Activated CD8-positive, alpha-beta memory T cell treated with anti-CD3 and anti-CD28 coated beads, Interleukin-2, amount 50 U/mL, for 24 hours (primary cell): ENCODE results near the gene PLD4.
"Not testable (repeated sequence)": the region's sequence is repeated elsewhere in the genome, so short reads cannot be mapped to it uniquely, and the experiment has no call there.

Experiments used
- DNase-seq: peaks from one replicate; pipeline ENCODE4 v3.0.0-alpha.2; 2020; ENCODE audit errors: extremely low read depth

PLD4 gene

DNA sequence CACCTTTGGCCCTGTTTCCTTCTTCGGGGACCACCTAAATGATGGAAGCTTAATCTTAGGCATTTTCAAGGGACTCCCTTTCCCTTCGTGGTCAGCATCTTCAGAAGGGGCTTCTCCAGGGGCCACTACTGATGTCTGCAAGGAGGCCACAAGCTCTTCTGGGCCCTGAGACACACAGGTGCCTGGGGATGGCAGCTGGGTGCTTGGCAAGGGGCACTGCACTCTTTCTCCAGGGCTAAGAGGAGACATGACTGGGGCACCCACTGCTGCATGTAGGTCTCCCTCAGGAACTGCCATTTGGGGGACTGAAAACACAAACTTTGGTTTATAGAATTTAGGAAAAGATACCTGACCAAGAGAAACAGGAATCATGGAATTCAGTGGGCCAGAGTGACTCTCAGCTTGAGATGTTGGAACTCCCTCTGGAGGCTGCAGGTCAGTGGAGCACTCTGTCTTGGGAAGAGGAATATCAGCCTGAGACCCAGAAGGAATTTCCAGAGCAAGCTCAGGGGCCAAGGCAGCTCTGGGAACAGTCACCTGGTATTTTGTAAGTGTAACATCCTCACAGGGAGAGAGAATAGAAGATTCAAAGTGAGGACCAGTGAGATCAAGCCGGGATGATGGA lies 16.0 kb downstream of the PLD4 start:
- no peak for DNase-seq

DNA sequence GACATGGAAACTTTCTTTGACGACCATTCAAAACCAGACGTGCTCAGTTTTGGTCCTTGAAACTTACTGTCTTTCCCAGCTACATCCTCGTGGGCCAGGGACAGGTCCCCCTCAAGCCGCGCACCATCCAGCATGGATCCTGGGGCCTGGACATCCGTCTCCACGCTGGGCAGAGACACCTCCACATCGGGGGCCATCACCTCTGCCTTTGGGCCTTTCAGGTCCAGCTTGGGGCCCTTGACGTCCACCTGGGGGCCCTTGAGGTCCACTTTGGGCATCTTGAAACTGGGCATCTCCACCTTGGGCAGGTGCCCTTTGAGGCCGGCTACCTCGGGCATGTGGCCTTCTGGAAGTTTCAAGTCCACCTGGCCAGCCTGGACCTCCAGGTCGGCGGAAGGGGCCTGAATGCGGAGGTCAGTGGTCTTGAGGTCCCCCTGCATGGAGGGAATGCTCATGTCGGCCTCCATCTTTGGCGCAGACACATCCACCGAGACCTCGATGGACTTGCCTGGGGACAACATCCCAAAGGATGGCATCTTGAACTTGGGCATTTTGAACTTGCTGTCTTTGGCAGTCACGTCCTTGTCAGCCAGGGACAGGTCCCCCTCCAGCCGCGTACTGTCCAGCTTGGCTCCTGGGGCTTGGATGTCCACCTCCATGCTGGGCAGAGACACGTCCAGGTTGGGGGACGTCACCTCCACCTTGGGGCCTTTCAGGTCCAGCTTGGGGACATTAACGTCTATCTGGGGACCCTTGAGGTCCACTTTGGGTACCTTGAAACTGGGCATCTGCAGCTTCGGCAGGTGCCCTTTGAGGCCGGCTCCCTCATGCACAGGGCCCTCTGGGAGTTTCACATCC lies 17.1 kb downstream of the PLD4 start:
- DNase-seq = no peak

DNA sequence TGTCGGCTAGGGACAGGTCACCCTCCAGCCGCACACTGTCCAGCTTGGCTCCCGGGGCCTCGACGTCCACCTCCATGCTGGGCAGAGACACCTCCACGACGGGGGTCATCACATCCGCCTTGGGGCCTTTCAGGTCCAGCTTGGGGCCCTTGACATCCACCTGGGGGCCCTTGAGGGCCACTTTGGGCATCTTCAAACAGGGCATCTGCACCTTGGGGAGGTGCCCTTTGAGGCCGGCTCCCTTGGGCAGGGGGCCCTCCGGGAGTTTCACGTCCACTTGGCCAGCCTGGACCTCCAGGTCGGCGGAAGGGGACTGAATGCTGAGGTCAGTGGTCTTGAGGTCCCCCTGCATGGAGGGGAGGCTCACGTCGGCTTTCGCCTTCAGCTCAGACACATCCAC lies 17.9 kb downstream of the PLD4 start:
- no peak for DNase-seq

DNA sequence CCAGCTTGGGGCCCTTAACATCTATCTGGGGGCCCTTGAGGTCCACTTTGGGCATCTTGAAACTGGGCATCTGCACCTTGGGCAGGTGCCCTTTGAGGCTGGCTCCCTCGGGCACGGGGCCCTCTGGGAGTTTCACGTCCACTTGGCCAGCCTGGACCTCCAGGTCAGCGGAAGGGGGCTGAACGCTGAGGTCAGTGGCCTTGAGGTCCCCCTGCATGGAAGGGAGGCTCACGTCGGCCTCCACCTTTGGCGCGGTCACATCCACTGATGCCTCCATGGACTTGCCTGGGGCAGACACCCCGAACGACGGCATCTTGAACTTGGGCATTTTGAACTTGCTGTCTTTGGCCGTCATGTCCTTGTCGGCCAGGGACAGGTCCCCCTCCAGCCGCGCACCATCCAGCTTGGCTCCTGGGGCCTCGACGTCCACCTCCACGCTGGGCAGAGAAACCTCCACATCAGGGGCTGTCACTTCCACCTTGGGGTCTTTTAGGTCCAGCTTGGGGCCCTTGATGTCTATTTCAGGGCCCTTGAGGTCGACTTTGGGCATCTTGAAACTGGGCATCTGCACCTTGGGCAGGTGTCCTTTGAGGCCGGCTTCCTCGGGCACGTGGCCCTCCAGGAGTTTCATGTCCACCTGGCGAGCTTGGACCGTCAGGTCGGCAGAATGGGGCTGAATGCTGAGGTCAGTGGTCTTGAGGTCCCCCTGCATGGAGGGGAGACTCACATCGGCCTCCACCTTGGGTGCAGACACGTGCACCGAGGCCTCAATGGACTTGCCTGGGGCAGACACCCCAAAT lies 18.7 kb downstream of the PLD4 start:
- not testable (repeated sequence) for DNase-seq

DNA sequence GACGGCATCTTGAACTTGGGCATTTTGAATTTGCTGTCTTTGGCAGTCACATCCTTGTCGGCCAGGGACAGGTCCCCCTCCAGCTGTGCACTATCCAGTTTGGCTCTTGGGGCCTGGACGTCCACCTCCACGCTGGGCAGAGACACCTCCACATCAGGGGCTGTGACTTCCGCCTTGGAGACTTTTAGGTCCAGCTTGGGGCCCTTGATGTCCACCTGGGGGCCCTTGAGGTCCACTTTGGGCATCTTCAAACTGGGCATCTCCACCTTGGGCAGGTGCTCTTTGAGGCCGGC lies 19.3 kb downstream of the PLD4 start:
- DNase-seq = not testable (repeated sequence)

DNA sequence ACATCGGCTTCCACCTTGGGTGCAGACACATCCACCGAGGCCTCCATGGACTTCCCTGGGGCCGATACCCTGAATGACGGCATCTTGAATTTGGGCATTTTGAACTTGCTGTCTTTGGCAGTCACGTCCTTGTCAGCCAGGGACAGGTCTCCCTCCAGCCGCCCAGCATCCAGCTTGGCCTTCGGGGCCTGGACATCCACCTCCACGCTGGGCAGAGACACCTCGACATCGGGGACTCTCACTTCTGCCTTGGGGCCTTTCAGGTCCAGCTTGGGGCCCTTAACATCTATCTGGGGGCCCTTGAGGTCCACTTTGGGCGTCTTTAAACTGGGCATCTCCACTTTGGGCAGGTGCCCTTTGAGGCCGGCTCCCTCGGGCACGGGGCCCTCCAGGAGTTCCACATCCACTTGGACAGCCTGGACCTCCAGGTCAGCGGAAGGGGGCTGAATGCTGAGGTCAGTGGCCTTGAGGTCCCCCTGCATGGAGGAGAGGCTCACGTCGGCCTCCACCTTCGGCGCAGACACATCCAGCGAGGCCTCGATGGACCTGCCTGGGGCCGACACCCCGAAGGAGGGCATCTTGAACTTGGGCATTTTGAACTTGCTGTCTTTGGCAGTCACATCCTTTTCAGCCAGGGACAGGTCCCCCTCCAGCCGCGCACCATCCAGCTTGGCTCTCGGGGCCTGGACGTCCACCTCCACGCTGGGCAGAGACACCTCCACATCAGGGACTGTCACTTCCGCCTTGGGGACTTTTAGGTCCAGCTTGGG lies 19.9 kb downstream of the PLD4 start:
- DNase-seq = not testable (repeated sequence)

DNA sequence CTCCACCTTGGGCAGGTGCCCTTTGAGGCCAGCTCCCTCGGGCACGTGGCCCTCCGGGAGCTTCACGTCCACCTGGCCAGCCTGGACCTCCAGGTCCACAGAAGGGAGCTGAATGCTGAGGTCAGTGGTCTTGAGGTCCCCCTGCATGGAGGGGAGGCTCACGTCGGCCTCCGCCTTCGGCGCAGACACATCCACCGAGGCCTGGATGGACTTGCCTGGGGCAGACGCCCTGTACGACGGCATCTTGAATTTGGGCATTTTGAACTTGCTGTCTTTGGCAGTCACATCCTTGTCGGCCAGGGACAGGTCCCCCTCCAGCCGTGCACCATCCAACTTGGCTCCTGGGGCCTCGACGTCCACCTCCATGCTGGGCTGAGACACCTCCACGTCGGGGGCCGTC lies 20.6 kb downstream of the PLD4 start:
- not testable (repeated sequence) for DNase-seq

DNA sequence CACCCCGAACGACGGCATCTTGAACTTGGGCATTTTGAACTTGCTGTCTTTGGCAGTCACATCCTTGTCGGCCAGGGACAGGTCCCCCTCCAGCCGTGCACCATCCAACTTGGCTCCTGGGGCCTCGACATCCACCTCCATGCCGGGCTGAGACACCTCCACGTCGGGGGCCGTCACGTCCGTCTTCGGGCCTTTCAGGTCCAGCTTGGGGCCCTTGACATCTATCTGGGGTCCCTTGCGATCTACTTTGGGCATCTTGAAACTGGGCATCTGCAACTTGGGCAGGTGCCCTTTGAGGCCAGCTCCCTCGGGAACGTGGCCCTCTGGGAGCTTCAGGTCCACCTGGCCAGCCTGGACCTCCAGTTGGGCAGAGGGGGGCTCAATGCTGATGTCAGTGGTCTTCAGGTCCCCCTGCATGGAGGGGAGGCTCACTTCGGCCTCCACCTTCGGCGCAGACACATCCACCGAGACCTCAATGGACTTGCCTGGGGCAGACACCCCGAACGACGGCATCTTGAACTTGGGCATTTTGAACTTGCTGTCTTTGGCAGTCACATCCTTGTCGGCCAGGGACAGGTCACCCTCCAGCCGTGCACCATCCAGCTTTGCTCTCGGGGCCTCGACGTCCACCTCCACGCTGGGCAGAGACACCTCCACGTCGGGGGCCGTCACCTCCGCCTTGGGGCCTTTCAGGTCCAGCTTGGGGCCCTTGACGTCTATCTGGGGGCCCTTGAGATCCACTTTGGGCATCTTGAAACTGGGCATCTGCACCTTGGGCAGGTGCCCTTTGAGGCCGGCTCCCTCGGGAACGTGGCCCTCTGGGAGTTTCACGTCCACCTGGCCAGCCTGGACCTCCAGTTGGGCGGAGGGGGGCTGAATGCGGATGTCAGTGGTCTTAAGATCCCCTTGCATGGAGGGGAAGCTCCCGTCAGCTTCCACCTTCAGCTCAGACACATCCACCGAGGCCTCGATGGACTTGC lies 21.6 kb downstream of the PLD4 start:
- not testable (repeated sequence) for DNase-seq

DNA sequence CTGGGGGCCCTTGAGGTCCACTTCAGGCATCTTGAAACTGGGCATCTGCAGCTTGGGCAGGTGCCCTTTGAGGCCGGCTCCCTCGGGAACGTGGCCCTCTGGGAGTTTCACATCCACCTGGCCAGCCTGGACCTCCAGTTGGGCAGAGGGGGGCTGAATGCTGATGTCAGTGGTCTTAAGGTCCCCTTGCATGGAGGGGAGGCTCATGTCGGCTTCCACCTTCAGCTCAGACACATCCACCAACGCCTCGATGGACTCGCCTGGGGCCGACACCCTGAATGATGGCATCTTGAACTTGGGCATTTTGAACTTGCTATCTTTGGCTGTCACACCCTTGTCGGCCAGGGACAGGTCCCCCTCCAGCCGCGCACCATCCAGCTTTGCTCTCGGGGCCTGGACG lies 22.5 kb downstream of the PLD4 start:
- DNase-seq = not testable (repeated sequence)

DNA sequence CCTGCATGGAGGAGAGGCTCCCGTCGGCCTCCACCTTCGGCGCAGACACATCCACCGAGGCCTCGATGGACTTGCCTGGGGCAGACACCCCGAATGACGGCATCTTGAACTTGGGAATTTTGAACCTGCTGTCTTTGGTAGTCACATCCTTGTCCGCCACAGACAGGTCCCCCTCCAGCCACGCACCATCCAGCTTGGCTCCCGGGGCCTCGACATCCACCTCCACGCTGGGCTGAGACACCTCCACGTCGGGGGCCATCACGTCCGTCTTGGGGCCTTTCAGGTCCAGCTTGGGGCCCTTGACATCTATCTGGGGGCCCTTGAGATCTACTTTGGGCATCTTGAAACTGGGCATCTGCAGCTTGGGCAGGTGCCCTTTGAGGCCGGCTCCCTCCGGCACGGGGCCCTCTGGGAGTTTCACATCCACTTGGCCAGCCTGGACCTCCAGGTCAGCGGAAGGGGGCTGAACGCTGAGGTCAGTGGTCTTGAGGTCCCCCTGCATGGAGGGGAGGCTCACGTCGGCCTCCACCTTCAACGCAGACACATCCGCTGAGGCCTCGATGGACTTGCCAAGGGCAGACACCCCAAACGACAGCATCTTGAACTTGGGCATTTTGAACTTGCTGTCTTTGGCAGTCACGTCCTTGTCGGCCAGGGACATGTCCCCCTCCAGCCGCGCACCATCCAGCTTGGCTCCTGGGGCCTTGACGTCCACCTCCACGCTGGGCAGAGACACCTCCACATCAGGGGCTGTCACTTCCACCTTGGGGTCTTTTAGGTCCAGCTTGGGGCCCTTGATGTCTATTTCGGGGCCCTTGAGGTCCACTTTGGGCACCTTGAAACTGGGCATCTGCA lies 23.4 kb downstream of the PLD4 start:
- DNase-seq = not testable (repeated sequence)

DNA sequence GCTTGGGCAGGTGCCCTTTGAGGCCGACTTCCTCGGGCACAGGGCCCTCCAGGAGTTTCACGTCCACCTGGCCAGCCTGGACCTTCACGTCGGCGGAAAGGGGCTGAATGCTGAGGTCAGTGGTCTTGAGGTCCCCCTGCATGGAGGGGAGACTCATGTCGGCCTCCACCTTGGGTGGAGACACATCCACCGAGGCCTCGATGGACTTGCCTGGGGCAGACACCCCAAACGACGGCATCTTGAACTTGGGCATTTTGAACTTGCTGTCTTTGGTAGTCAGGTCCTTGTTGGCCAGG lies 24.0 kb downstream of the PLD4 start:
- DNase-seq = no peak

DNA sequence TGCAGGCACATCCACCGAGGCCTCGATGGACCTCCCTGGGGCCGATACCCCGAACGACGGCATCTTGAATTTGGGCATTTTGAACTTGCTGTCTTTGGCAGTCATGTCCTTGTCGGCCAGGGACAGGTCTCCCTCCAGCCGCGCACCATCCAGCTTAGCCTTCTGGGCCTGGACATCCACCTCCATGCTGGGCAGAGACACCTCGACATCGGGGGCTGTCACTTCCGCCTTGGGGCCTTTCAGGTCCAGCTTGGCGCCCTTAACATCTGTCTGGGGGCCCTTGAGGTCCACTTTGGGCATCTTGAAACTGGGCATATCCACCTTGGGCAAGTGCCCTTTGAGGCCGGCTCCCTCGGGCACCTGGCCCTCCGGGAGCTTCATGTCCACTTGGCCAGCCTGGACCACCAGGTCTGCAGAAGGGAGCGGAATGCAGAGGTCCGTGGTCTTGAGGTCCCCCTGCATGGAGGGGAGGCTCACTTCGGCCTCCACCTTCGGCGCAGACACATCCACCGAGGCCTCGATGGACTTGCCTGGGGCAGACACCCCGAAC lies 24.8 kb downstream of the PLD4 start:
- DNase-seq = not testable (repeated sequence)

DNA sequence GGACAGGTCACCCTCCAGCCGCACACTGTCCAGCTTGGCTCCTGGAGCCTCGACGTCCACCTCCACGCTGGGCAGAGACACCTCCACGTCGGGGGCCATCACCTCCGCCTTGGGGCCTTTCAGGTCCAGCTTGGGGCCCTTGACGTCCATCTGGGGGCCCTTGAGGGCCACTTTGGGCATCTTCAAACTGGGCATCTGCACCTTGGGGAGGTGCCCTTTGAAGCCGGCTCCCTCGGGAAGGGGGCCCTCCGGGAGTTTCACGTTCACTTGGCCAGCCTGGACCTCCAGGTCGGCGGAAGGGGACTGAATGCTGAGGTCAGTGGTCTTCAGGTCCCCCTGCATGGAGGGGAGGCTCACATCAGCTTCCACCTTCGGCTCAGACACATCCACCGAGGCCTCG lies 25.3 kb downstream of the PLD4 start:
- no peak for DNase-seq

DNA sequence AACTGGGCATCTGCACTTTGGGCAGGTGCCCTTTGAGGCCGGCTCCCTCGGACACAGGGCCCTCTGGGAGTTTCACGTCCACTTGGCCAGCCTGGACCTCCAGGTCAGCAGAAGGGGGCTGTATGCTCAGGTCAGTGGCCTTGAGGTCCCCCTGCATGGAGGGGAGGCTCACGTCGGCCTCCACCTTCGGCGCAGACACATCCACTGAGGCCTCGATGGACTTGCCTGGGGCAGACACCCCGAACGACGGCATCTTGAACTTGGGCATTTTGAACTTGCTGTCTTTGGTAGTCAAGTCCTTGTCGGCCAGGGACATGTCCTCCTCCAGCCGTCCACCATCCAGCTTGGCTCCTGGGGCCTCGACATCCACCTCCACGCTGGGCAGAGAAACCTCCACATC lies 26.0 kb downstream of the PLD4 start:
- not testable (repeated sequence) for DNase-seq

DNA sequence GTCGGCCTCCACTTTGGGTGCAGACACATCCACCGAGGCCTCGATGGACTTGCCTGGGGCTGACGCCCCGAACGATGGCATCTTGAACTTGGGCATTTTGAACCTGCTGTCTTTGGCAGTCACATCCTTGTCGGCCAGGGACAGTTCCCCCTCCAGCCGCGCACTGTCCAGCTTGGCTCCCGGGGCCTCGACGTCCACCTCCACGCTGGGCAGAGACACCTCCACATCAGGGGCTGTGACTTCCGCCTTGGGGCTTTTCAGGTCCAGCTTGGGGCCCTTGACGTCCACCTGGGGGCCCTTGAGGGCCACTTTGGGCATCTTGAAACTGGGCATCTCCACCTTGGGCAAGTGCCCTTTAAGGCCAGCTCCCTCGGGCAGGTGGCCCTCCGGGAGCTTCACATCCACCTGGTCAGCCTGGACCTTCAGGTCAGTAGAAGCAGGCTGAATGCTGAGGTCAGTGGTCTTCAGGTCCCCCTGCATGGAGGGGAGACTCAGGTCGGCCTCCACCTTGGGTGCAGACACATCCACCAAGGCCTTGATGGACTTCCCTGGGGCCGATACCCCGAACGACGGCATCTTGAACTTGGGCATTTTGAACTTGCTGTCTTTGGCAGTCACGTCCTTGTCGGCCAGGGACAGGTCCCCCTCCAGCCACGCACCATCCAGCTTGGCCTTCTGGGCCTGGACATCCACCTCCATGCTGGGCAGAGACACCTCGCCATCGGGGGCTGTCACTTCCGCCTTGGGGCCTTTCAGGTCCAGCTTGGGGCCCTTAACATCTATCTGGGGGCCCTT lies 27.4 kb downstream of the PLD4 start:
- DNase-seq = not testable (repeated sequence)

DNA sequence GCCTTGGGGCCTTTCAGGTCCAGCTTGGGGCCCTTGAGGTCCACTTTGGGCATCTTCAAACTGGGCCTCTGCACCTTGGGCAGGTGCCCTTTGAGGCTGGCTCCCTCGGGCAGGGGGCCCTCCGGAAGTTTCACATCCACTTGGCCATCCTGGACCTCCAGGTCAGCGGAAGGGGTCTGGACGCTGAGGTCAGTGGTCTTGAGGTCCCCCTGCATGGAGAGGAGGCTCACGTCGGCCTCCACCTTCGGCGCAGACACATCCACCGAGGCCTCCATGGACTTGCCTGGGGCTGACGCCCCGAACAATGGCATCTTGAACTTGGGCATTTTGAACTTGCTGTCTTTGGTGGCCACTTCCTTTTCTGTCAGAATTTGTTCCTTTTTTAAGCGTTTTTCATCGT lies 28.4 kb downstream of the PLD4 start:
- no peak for DNase-seq

DNA sequence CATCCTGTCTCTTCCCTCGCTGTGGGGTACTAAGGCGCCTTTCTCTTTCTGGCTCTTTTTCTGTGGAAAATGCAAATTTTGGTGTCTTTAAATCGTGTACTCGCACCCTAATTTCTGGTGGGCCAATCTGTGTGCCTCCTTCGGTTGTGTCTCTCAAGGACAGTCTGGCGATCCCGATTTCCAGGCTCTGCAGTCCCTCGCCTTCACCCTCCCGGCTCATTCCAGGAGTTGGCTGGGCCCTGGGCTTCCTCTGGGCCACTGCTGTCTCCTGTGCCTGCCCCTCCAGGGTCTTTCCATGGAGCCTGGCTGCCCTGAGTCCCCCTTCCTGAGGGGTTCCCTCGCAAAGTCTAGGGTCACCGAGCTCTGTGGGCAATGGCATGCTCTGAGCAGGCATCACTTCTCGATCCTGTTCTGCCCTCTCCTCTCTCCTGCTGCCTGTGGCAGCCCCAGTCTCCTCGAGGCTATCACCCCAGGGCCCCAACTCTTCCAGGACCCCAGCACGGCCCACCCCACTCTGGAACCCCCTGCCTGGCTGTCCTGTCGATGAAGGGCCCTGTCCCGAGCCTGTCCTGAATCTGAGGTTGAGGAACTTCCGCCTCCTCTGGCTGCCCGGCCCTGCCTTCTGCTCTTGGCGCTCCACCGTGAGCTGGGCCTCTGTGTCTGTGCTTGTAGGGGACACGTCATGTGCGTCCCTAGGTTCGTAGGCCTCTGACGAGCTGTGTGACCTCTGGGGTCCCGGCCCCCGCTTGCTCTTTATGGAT lies 29.4 kb downstream of the PLD4 start:
- no peak for DNase-seq

DNA sequence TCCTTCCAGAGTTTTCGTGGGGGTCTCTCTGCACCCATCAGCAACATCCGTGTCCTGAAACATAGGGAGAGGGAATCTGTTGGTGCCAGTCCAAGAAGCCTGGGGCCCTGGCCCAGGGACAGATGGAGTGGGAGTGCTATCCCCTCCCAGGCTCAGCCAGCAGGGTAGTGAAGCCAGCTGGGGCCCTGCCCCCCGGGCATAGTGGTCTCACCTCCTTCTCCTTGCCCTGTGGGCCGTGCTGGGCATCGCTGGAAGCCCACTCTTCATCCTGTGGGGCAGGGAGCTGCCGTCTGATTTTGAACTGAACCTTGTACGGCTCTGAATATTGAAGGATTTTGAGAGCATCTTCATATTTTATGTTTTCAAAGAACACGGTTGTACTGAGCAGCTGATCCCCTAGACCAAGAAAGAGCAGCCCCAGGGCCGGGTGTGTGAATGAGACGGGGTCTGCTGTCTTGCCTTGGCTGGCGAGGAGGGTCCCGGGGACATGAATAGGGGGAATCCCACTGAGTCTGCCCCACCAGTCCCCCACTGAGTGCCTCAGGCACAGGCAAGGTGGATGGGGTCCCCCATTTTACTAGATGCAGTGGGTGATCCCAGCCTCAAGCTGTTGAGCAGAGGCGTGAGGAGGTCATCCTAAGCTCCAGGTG lies 30.2 kb downstream of the PLD4 start:
- DNase-seq = no peak
